ENCODE measurements around the gene C2orf76. TPM values are rescaled to one million over a fixed set of nuclear protein-coding genes. Genes with fewer than 3 reads are reported as not detected.
A peak's percentile ranks its signal among the peaks of the same experiment; 100 is the strongest.
"Not testable (repeated sequence)": the region's sequence is repeated elsewhere in the genome, so short reads cannot be mapped to it uniquely, and the experiment has no call there.

The C2orf76 gene
- total RNA-seq, 1 donor from 2014 or later: 6.5 TPM

DNA sequence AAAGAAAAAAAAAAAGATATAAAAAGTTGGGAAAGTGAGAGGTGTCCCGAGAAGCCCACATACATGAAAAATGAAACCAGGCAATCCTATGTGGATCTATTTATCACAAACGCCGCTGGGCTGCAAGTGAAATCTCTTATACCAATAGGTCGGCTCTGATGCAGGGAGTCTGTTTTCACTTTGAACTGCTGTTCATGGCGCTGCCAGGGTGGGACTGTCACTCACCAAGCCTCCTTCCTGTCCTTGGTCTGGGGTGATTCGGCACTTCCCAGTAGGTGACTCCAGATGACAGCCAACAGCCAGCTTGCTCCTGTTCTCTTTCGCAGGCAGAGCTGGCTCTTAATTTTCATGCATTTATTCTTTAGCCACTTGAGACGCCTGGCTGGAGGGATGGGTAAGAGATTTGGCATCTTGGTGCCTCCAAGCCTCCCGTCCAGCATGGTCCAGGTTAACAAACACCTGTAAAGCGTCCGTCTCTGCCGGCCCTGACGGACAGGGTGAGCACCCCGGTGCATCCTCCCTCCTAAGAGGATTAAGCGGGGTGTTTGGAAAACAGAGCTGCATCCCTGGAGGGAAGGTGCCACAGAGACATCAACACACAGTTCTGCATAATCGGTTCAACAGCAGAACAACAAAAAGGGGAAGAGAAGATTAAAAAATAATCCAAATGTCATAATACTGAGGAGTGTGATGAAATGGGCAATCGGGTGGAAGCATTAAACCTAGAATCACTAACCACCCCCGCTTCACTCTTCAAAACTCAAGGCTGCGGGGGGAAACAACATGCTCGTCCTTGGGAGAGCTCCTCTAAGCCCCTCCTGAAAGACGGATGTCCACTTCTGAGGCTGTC, 84.3 kb downstream of the C2orf76 start:
- intact Hi-C loops (cut with micrococcal nuclease): no loop called here
- ATAC-seq: peak; percentile 16
- DNase-seq: no peak

DNA sequence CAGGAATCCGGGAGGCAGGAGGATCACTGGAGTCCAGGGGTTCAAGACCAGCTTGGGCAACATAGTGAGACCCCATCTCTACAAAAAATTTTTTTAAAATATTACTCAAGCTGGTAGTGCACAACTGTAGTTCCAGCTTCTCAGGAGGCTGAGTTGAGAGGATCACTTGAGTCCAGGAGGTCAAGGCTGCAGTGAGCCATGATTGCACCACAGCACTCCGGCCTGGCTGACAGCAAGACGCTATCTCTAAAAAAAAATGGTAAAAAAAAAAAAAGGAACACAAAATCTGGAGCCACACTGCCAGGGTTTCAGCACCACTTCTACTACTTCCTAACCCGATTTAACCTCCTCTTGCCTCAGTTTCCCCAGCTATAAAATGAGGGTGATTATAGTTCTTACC, 86.0 kb downstream of the C2orf76 start:
- DNase-seq (no peak), ATAC-seq (no peak)
- intact Hi-C loops (cut with micrococcal nuclease): no loop called here

DNA sequence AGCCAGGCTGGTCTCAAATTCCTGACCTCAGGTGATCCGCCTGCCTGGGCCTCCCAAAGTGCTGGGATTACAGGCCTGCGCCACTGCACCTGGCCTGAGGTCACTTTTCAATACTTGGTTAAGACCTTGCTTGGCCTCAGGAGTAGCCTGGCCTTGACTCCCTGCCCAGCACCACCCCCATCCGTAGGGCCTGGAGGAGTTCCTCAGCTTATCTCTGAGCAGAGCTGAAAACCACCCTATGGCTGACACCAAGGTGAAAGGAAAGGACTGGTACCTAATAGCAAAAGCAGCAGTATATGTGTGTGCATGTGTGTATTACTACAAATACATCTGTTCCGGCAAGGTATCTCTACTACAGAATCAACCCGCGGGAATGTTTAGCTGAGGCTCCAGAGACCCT, 87.0 kb downstream of the C2orf76 start:
- intact Hi-C loops (cut with micrococcal nuclease): no loop called here
- ATAC-seq: no peak
- DNase-seq: no peak

DNA sequence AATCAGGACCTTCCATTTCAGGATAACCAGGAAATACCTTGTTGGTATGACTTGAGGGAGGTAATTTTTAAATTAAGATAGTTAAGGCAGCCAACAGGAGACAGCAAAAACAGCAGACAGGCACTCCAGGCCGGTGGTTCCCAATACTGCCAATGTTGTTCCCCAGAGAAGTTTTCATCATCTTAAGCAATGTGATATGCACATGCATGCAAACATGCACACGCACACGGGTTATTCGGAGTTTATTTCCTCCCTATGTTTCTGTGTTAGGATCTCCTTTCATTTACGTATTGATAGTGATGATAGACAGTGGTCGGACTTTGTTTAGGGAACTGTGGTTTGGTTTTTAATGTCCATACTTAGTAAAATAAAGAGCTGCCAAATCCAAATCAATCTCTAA, 87.7 kb downstream of the C2orf76 start:
- ATAC-seq: no peak
- intact Hi-C loops (cut with micrococcal nuclease): no loop called here
- DNase-seq: no peak

DNA sequence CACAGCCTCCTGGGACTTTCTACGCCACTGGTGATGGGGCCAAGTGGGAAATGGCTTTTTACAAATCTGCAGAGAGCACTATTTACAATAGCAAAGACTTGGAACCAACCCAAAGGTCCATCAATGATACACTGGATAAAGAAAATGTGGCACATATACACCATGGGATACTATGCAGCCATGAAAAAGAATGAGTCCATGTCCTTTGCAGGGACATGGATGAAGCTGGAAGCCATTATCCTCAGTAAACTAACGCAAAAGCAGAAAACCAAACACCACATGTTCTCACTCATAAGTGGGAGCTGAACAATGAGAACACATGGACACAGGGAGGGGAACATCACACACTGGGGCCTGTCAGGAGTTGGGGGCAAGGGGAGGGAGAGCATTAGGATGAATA, 88.2 kb downstream of the C2orf76 start:
- intact Hi-C loops (cut with micrococcal nuclease); DNase-seq; ATAC-seq: not testable (repeated sequence)

DNA sequence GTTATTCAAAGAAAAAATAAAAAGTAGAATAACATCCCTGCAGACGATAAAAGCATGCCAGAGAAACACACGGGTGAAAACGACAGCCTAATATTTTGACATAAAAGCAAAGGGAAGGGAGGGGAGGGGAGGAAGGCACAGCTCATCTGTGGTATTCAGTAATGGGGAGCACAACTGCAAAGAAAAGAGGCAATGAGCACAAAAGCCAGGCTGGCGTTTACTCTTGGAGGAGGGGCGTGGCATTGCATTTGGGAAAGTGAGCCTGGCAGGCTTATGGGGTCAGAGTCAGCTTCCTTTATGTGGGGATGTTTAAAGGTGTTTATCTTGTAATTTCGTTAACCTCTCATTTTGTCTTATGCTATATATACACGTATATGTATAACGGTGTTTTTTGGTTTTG, 89.8 kb downstream of the C2orf76 start:
- no peak for ATAC-seq
- DNase-seq: no peak

DNA sequence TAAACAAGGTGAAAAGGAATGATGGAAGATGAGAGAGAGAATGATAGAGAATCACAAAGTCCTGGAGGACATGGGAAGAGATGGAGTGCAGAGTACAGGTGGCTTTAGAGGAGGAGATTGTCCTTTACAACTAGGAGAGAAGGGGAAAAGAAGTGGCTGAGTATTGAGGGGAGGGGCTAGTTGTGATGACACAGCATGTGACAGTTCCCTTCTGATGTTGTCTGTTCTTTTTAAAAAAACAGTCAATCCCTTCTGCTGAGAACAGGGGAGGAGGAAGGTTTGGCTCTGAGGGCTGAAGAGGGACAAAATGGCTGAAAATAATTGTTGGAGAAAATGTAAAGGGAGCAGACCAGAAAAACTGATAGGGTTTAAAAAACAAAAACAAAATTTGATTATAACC, 99.0 kb downstream of the C2orf76 start:
- ATAC-seq: no peak
- intact Hi-C loops (cut with micrococcal nuclease): loop anchor here (10.0 kb wide), 1 partner anchor 253 kb away; no protein-coding TSS in a partner anchor
- no peak for DNase-seq

More for the DNA sequence above, 89.8 kb downstream of the C2orf76 start:
- intact Hi-C loops (cut with micrococcal nuclease): no loop called here

DNA sequence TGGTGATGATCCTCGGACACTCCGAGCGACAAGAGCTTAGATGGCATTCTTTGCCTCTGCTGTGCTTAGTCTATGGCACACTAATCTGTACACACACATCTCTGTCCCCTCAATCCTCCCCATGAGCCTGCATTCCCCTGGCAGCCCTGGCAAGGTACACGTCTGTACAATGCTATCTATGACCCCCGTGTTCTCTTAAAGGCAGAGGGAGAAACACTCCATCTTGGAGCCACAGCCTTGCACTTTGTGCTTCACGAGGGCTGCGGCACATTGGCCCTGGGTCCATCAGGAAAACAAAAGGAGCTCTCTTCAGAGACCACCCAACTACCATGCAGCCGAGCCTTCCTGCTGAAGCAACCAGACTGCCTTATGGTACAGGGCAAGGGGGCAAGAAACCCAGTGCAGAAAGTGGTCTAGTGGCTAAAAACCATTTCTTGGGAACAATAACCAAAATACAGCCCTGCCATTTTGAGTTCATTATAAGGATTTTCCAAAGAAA, 100.5 kb downstream of the C2orf76 start:
- no peak for ATAC-seq
- DNase-seq: no peak
- intact Hi-C loops (cut with micrococcal nuclease): loop anchor here (10.0 kb wide), 1 partner anchor 251 kb away; no protein-coding TSS in a partner anchor

DNA sequence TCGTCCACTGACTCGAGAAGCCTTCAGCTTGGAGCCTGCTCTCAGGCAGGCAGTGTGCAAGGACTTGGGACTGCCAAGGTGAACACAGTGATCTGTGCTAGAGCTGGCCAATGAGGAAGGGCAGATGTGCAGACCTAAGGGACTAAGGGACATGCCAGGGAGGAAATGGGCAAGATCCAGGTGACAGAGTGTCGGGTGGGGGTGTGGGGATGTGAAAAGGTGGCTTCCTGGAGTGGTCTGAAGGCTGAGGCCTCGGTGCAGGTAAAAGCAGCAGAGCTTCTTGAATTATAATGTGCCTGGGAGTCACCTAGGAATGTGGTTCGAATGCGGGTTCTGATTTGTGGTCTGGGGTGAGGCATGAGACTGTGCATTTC, 101.0 kb downstream of the C2orf76 start:
- DNase-seq (no peak), ATAC-seq (no peak)
- intact Hi-C loops (cut with micrococcal nuclease): loop anchor here (10.0 kb wide), 1 partner anchor 251 kb away; no protein-coding TSS in a partner anchor

DNA sequence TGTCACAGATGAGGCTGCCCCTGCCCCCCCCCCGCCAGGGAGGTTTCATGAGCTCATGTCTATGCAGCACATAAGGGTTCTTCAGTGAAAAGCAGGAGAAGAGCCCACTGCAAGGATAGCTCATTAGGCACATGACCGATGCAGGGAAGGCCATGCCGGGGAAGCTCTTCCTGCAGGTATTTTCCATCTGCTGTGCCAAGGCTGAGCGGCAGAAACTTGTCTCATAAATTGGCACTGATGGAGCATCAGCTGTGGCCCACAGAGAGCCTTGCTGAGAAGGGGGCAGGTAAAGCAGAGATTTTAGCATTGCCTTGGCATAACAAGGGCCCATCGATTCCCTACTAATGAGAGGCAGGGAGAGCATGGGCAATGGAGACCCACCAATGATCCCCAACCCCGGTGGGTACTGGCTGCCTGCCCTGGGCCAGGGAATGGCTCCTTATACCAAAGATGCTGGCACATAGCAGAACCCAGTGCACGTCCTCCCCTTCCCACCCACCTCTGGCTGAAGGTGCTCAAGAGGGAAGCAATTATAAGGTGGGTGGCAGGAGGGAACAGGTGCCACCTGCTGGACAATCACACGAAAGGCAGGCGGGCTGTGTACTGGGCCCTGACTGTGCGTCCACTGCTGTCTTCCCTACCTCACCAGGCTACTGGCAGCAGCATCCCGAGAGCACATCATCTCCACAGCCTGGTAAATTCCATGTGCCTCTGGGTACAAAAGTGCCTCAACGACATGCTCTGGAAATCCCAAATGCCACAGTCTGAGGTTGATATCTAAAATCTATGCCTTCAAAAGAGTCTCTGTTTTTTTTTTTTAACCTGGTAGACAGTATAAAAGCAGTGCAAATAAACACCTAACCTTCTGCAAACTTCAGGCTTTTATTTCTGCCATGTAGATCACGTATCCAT, 101.6 kb downstream of the C2orf76 start:
- ATAC-seq (peak; percentile 89), DNase-seq (peak; percentile 55)
- intact Hi-C loops (cut with micrococcal nuclease): loop anchor here (10.0 kb wide), 1 partner anchor 250 kb away; no protein-coding TSS in a partner anchor

DNA sequence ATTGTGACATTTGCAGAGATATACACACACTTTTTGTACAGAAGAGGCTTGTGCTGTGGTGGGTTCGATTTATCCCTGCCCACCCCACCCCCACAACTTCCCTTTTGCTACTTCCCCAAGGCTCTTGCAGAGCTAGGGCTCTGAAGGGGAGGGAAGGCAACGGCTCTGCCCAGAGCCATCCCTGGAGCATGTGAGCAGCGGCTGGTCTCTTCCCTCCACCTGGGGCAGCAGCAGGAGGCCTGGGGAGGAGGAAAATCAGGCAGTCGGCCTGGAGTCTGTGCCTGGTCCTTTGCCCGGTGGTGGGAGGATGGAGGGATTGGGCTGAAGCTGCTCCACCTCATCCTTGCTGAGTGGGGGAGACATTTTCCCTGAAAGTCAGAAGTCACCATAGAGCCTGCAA, 103.0 kb downstream of the C2orf76 start:
- intact Hi-C loops (cut with micrococcal nuclease): loop anchor here (10.0 kb wide), 1 partner anchor 249 kb away; no protein-coding TSS in a partner anchor
- ATAC-seq: peak; percentile 44
- DNase-seq: no peak

DNA sequence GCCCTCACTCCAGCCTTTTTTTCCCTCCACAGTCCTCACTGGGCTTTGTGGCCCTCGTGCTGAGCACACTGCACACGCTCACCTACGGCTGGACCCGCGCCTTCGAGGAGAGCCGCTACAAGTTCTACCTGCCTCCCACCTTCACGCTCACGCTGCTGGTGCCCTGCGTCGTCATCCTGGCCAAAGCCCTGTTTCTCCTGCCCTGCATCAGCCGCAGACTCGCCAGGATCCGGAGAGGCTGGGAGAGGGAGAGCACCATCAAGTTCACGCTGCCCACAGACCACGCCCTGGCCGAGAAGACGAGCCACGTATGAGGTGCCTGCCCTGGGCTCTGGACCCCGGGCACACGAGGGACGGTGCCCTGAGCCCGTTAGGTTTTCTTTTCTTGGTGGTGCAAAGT, 103.6 kb downstream of the C2orf76 start:
- intact Hi-C loops (cut with micrococcal nuclease): loop anchor here (10.0 kb wide), 1 partner anchor 248 kb away; no protein-coding TSS in a partner anchor
- DNase-seq (no peak), ATAC-seq (no peak)

DNA sequence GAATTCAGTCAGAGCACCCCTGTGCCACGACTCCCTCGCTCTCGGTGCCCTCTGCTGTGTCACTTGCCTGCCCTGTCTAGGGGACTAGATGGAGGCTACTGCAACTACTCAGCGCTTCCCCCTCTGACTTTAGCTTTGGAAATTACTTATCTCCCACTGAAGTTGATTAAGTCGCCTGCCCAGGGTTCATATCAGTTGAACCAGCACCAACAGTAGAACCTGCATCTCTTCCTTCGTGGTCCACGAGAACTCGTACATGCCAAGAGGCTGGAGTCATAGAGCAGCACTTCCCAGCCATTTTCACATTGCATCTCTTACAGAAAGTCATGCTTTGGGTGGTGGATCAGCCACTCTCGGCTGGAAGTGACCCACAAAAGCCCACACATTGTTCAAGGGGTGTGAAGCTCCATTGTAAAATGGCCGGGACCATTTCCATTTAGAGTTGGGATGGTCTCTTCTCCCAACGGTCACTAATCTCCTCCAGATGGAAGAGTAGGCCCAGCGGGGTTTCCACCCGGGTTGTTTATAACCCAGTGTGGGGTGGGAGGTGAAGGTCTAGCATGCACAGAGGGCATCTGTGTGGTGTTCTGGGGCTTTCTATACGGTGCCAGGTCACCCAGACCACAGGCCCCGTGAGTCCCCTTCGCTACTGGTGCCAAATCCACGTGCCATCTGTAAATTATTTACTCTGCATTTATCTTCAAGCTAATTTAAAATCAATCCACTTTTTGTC, 105.0 kb downstream of the C2orf76 start:
- intact Hi-C loops (cut with micrococcal nuclease): loop anchor here (10.0 kb wide), 1 partner anchor 247 kb away; no protein-coding TSS in a partner anchor
- DNase-seq: no peak
- no peak for ATAC-seq

DNA sequence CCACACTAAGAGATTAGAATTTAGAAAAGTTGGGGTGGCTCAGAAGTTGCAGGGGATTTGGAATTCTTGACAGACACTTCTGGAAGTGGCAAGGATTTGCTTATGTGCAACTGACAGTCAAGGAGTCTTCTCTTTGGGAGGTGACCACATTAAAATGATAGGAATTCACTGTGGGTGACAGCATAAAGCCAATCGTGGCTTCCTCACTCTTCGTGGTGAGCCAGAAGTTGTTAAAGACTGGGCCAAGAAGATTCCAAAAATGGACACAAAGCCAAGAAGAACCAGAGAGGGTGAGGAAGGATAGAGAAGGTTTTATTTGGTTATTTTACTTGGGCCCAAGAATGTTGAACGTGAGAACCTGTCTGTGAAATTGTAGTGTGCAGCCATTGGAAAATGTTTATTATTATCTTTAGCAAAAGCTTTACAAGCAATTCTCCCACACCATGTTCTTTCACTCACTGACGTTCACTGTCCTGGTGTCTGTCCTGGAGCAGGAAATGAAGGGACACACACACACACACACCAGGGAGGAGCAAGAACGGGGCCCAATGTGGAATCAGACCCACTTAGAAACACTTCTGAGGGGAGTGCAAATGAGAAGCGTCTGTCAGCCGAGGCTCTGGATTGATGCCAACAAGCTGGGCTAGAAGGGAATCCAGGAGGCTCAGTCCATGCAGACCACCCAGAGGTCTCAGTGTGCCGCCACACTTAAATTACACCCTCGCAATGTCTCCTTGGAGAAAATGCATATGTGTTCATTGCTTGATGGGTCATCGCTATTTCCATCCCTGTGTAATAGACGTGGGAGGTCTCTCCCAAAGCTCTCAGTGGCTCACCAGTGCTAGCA, 105.8 kb downstream of the C2orf76 start:
- intact Hi-C loops (cut with micrococcal nuclease): loop anchor here (10.0 kb wide), 1 partner anchor 246 kb away; no protein-coding TSS in a partner anchor
- no peak for DNase-seq
- ATAC-seq: no peak

DNA sequence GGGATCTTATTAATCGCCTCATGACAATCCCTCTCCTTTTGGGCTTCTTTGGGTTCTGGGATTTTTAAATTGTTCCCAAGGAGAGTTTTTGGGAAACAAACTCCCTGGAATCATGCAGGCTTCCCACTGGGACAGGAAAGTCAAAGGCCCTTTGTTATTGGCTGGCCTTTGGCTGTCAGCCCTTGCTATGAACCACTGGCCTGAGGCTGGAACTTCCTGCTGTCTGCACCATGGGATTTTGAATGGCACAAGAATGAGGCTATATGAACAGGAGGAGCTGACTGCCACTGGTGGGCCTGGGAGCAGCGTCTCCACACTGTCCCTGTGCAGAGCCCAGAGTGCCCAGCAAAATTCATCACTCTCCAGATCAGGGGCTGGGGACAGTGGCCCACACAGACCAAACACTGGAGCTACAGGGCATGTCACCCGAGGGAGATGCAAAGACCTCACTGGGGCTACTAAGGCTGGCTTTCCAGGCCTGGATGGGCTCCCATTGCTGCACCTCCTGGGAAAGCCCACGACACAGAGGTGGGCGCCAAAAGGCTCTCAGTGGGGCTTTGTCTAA, 107.3 kb downstream of the C2orf76 start:
- no peak for DNase-seq
- ATAC-seq: no peak
- intact Hi-C loops (cut with micrococcal nuclease): no loop called here

DNA sequence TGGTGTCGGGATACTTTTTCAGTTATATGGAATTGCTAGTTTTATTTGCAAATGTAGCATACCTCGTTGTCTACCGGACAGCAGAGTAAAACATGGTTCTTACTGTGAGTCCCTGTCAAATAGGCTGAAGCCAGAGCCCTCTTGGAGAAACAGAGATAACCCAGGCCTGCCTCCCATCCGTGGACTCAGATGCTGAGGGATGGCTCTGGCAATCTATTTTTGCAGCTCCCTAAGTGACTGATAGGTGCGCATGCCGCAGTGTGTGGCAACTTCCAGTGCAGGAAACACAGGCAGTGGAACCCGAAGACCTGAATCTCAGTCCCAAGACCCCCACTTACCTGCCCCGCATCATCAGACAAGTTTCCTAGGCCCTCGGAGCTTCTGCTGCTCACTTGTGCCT, 109.4 kb downstream of the C2orf76 start:
- ATAC-seq (peak; percentile 91), DNase-seq (no peak)
- intact Hi-C loops (cut with micrococcal nuclease): no loop called here

DNA sequence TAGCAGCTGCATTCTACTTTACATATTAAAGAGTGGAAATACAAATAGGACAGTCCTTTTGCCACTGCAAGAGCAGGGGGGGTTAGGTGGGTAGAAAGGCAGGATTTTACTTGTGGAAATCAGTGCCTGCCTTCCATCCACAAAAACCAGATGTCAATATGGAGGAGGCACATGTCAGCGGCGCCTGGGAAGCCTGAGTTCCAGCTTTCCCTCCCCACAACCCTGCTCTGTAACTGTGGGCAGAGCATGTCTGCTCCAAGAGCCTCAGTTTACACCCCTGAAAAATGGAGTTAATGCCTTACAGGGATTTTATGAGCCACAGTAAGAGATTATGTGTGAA, 110.1 kb downstream of the C2orf76 start:
- no peak for ATAC-seq
- intact Hi-C loops (cut with micrococcal nuclease): no loop called here

More for the DNA sequence above, 110.1 kb downstream of the C2orf76 start:
- no peak for DNase-seq
